Mucosa of descending colon (tissue), 3 donors: ENCODE results near the gene GMDS. TPM values are rescaled to one million over a fixed set of nuclear protein-coding genes. Genes with fewer than 3 reads are reported as not detected.

Source experiments
- ATAC-seq: fragments of 200-7000 bp; cut with Tn5 transposase; one replicate; pipeline ENCODE4 v1.9.1; 2020; ENCODE audit warnings: mild to moderate bottlenecking, moderate library complexity
- DNase-seq, 3 donors: peaks; one replicate each; pipeline ENCODE4 v3.0.0-alpha.2; 2020
- H3K36me3 ChIP-seq: fragments of 200-600 bp; one replicate; pipeline ENCODE4 v1.8.0; 2021; ENCODE audit warnings: low read depth, mild to moderate bottlenecking
- H3K4me1 ChIP-seq: fragments of 200-600 bp; one replicate; pipeline ENCODE4 v1.8.0; 2021; ENCODE audit warnings: low read depth, mild to moderate bottlenecking
- H3K4me3 ChIP-seq: fragments of 200-600 bp; one replicate; pipeline ENCODE4 v1.8.0; 2021; ENCODE audit warnings: mild to moderate bottlenecking
- H3K9me3 ChIP-seq: fragments of 200-600 bp; one replicate; pipeline ENCODE4 v1.8.0; 2021; ENCODE audit warnings: mild to moderate bottlenecking
- CTCF ChIP-seq: fragments of 200-600 bp; IDR thresholded peaks from one replicate; pipeline ENCODE4 v1.8.0; 2022; ENCODE audit warnings: antibody characterized with exemption, mild to moderate bottlenecking
- intact Hi-C, 2 donors: fragments of 100-400 bp; cut with DNase I in 1 of 2; cut with micrococcal nuclease in 1 of 2; formaldehyde crosslinking; loops; one replicate each; pipeline versions ENCODE4 v1.11.0 to v1.11.1; 2022; cut with DNase I, micrococcal nuclease
- total RNA-seq, 3 donors: library from RNA; stranded (reverse); fragmentation: NEBNext Ultra II Directional in 2 of 3; extraction: Animal tissue kit (Norgen Biotek cat#: 25700) in 2 of 3; gene quantifications; one replicate each; pipeline versions ENCODE4 v1.2.1 to v1.2.4, GENCODE V29; 2021 to 2023
- donor health status: DM: no; HTN: no; CAD: no; lungs with moderate emphysema.
- donor health status: DM: no; HTN: no; CAD: no.
- donor health status: DM: no; HTN: yes; CAD: no.

GMDS gene
- total RNA-seq, 3 donors from 2014 or later = 68.0 to 228 (median 135) TPM

GRCh38 chr6:2185466-2185865, 59.9 kb downstream of the GMDS start:
- H3K4me3 ChIP-seq = no peak overlapping the region
- DNase-seq (no peak), ATAC-seq (no peak)
- TF ChIP-seq CTCF = no peak
- H3K9me3 ChIP-seq = no peaks in the 10 kb centered on the region
- no peaks in the 10 kb centered on the region for H3K36me3 ChIP-seq
- intact Hi-C loops = no loop called here
- H3K4me1 ChIP-seq = no peaks in the 10 kb centered on the region

GRCh38 chr6:2184700-2185455, 60.5 kb downstream of the GMDS start:
- intact Hi-C loops = no loop called here
- no peaks in the 10 kb centered on the region for H3K9me3 ChIP-seq

GRCh38 chr6:2183752-2184151, 61.7 kb downstream of the GMDS start:
- TF ChIP-seq CTCF = no peak
- Histone ChIP-seq H3K4me3 (no peak overlapping the region), H3K9me3 (no peaks in the 10 kb centered on the region), H3K36me3 (no peaks in the 10 kb centered on the region), H3K4me1 (no peaks in the 10 kb centered on the region)
- intact Hi-C loops = loop anchor here in 1 of 2 donors (2.0 kb wide), 1 partner anchor 25 kb away; no protein-coding TSS in a partner anchor
- no peak for ATAC-seq
- no peak for DNase-seq

More at GRCh38 chr6:2184700-2185455, 60.5 kb downstream of the GMDS start:
- Histone ChIP-seq H3K4me1 (no peaks in the 10 kb centered on the region), H3K36me3 (no peaks in the 10 kb centered on the region), H3K4me3 (no peak overlapping the region)
- TF ChIP-seq CTCF = no peak
- DNase-seq = no peak
- no peak for ATAC-seq

GRCh38 chr6:2183246-2183645, 62.2 kb downstream of the GMDS start:
- peaks cover under 1% of the 10 kb centered on the region for H3K9me3 ChIP-seq
- no peak for ATAC-seq
- H3K4me3 ChIP-seq = no peak overlapping the region
- intact Hi-C loops = loop anchor here in 1 of 2 donors (2.0 kb wide), 1 partner anchor 24 kb away; no protein-coding TSS in a partner anchor
- no peaks in the 10 kb centered on the region for H3K4me1 ChIP-seq
- TF ChIP-seq CTCF = no peak
- DNase-seq = no peak
- no peaks in the 10 kb centered on the region for H3K36me3 ChIP-seq

GRCh38 chr6:2182251-2182650, 63.2 kb downstream of the GMDS start:
- Histone ChIP-seq H3K4me3 (no peak overlapping the region), H3K36me3 (no peaks in the 10 kb centered on the region), H3K4me1 (no peaks in the 10 kb centered on the region), H3K9me3 (peaks cover 4% of the 10 kb centered on the region)
- TF ChIP-seq CTCF = no peak
- ATAC-seq (no peak), DNase-seq (no peak)
- intact Hi-C loops = loop anchor here in 1 of 2 donors (2.0 kb wide), 1 partner anchor 23 kb away; no protein-coding TSS in a partner anchor
